MM.1S (cell line): ENCODE results near the gene PPP1R3G.
A peak's percentile ranks its signal among the peaks of the same experiment; 100 is the strongest.

Source experiments
- DNase-seq: peaks from one replicate; pipeline ENCODE4 v3.0.0-alpha.2; 2015
- H2AFZ ChIP-seq: fragments of 300-600 bp; sonication (generic); 2 replicates; pipeline ENCODE4 v1.6.0; 2016; ENCODE audit warnings: antibody characterized with exemption, low read length
- H3F3A ChIP-seq: fragments of 300-600 bp; sonication (generic); 2 replicates; pipeline ENCODE4 v1.6.1; 2016; ENCODE audit warnings: mild to moderate bottlenecking, antibody characterized with exemption, low read length, moderate library complexity, mixed read lengths; ENCODE audit not compliant: insufficient read depth
- H3K27ac ChIP-seq: fragments of 300-600 bp; sonication (generic); 2 replicates; pipeline ENCODE4 v1.5.1; 2016; ENCODE audit warnings: mild to moderate bottlenecking, low read length
- H3K27me3 ChIP-seq: fragments of 300-600 bp; sonication (generic); replicated peaks from 2 replicates; pipeline ENCODE4 v1.6.0; 2016; ENCODE audit warnings: low read length; ENCODE audit not compliant: insufficient read depth
- H3K36me3 ChIP-seq: fragments of 300-600 bp; sonication (generic); replicated peaks from 2 replicates; pipeline ENCODE4 v1.6.1; 2016; ENCODE audit warnings: mild to moderate bottlenecking, low read length, mixed read lengths; ENCODE audit not compliant: insufficient read depth
- H3K4me1 ChIP-seq: fragments of 300-600 bp; sonication (generic); 2 replicates; pipeline ENCODE4 v1.6.1; 2016; ENCODE audit warnings: low read length, mixed read lengths
- H3K4me2 ChIP-seq: fragments of 300-600 bp; sonication (generic); 2 replicates; pipeline ENCODE4 v1.6.0; 2016; ENCODE audit warnings: low read depth, low read length
- H3K4me3 ChIP-seq: fragments of 300-600 bp; sonication (generic); 2 replicates; pipeline ENCODE4 v1.5.1; 2016; ENCODE audit warnings: low read length, mixed read lengths
- H3K79me2 ChIP-seq: fragments of 300-600 bp; sonication (generic); 2 replicates; pipeline ENCODE4 v1.6.1; 2016; ENCODE audit warnings: mixed run types, low read length, mixed read lengths
- H3K9ac ChIP-seq: fragments of 300-600 bp; sonication (generic); 2 replicates; pipeline ENCODE4 v1.6.1; 2016; ENCODE audit warnings: low read length, mixed read lengths
- H3K9me2 ChIP-seq: fragments of 300-600 bp; sonication (generic); replicated peaks from 2 replicates; pipeline ENCODE4 v1.6.1; 2016; ENCODE audit warnings: mild to moderate bottlenecking, low read length, mixed read lengths; ENCODE audit not compliant: insufficient read depth
- H3K9me3 ChIP-seq: fragments of 300-600 bp; sonication (generic); replicated peaks from 2 replicates; pipeline ENCODE4 v1.6.1; 2016; ENCODE audit warnings: mild to moderate bottlenecking, low read length, mixed read lengths; ENCODE audit not compliant: insufficient read depth
- H4K20me1 ChIP-seq: fragments of 300-600 bp; sonication (generic); 2 replicates; pipeline ENCODE4 v1.6.1; 2016; ENCODE audit warnings: mild to moderate bottlenecking, low read length, moderate library complexity, mixed read lengths; ENCODE audit not compliant: insufficient read depth
- EZH2 ChIP-seq: fragments of 300-600 bp; sonication (generic); optimal IDR thresholded peaks from 2 replicates; pipeline ENCODE3; 2017; ENCODE audit warnings: low read depth, mild to moderate bottlenecking, antibody characterized with exemption, low read length, mixed read lengths
- EZH2phosphoT487 ChIP-seq: fragments of 300-600 bp; sonication (generic); IDR thresholded peaks from 2 replicates; pipeline ENCODE4 v1.6.1; 2018; ENCODE audit warnings: antibody characterized with exemption, low read length
- TF ChIP-seq, protein P1 (sequence below): fragments of 300-600 bp; sonication (generic); IDR thresholded peaks from 2 replicates; pipeline ENCODE4 v1.5.1; 2016; ENCODE audit warnings: antibody characterized with exemption, low read length, mixed read lengths

The PPP1R3G gene

DNA sequence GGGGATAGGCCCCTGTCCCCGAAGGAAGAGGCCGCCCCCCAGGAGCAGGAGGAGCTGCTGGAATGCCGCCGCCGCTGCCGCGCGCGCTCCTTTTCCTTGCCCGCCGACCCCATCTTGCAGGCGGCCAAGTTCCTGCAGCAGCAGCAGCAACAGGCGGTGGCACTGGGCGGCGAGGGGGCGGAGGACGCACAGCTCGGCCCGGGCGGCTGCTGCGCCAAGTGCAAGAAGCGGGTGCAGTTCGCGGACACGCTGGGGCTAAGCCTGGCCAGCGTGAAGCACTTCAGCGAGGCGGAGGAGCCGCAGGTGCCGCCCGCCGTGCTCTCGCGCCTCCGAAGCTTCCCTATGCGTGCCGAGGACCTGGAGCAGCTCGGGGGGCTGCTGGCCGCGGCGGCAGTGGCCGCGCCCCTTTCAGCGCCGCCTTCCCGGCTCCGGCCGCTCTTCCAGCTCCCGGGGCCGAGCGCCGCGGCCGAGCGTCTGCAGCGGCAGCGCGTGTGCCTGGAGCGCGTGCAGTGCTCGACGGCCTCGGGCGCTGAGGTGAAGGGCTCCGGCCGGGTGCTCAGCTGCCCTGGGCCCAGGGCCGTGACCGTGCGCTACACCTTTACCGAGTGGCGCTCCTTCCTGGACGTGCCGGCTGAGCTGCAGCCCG is 630 bp downstream of the PPP1R3G start:
- H4K20me1 ChIP-seq: no peaks in the 10 kb centered on the region
- no peaks in the 10 kb centered on the region for H3F3A ChIP-seq
- peak; percentile 60 for DNase-seq
- H3K79me2 ChIP-seq: no peaks in the 10 kb centered on the region
- H3K4me3 ChIP-seq: peak overlapping the region; percentile 79
- H3K9ac ChIP-seq: peak overlapping the region; percentile 51; the same call in 1 of the 2 replicates
- H2AFZ ChIP-seq: peak overlapping the region; percentile 82
- H3K27me3 ChIP-seq: no peaks in the 10 kb centered on the region
- no peaks in the 10 kb centered on the region for H3K9me2 ChIP-seq
- H3K4me2 ChIP-seq: peak overlapping the region; percentile 94
- H3K27ac ChIP-seq: no peak overlapping the region
- no peaks in the 10 kb centered on the region for H3K36me3 ChIP-seq
- TF ChIP-seq EZH2phosphoT487 (no peak), EZH2 (no peak)
- TF ChIP-seq, protein P1, sequence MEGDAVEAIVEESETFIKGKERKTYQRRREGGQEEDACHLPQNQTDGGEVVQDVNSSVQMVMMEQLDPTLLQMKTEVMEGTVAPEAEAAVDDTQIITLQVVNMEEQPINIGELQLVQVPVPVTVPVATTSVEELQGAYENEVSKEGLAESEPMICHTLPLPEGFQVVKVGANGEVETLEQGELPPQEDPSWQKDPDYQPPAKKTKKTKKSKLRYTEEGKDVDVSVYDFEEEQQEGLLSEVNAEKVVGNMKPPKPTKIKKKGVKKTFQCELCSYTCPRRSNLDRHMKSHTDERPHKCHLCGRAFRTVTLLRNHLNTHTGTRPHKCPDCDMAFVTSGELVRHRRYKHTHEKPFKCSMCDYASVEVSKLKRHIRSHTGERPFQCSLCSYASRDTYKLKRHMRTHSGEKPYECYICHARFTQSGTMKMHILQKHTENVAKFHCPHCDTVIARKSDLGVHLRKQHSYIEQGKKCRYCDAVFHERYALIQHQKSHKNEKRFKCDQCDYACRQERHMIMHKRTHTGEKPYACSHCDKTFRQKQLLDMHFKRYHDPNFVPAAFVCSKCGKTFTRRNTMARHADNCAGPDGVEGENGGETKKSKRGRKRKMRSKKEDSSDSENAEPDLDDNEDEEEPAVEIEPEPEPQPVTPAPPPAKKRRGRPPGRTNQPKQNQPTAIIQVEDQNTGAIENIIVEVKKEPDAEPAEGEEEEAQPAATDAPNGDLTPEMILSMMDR: no peak
- peaks cover 5% of the 10 kb centered on the region; the same call in 1 of the 2 replicates for H3K4me1 ChIP-seq
- H3K9me3 ChIP-seq: no peaks in the 10 kb centered on the region

DNA sequence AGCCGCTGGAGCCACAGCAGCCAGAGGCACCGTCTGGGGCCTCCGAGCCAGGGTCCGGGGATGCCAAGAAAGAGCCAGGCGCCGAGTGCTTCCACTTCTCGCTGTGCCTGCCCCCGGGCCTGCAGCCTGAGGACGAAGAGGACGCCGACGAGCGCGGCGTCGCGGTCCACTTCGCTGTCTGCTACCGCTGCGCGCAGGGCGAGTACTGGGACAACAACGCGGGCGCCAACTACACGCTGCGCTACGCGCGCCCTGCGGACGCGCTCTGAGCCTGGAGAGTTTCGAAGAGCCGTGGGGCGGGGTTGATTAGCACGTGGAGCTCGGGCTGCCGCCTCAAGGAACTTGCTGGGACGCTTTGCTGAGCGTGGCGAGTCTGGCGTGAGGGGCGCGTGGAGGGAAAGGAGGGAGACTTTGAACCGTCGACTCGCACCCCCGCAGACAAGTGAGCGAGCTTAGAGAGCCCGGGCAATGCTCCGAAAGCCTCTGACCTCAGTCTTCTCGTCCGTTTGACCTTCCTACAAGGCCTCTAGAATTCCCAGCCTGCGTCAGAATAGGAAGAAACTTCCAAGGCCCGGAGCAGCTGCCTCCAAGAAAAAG is 1.3 kb downstream of the PPP1R3G start:
- H3K79me2 ChIP-seq: no peaks in the 10 kb centered on the region
- no peaks in the 10 kb centered on the region for H3K27me3 ChIP-seq
- peak overlapping the region; percentile 94 for H3K4me2 ChIP-seq

DNA sequence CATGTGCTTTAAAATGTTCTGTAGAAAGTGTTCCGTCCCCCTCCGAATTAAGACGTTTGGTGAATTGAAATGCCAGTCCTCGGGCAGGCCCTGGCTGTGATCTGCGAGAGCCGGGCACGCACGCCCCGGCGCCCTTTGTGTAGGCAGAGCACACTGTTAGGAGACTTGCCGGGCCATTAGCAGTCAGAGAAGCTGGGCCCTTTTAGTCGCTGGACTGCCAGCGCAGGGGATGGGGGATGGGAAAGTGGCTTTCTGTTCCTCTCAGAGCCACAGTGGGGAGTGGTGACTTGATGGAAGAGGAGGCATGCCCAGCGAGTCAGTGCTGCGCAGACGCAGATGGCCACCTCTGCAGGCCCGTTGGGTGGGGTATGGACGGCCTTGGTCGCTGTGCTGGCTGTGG is 2.2 kb downstream of the PPP1R3G start:
- H3K36me3 ChIP-seq: no peaks in the 10 kb centered on the region
- H3K9me3 ChIP-seq: no peaks in the 10 kb centered on the region
- no peaks in the 10 kb centered on the region for H4K20me1 ChIP-seq
- H3F3A ChIP-seq: no peaks in the 10 kb centered on the region
- H3K9me2 ChIP-seq: no peaks in the 10 kb centered on the region
- H3K9ac ChIP-seq: no peak overlapping the region
- no peak overlapping the region for H3K27ac ChIP-seq
- H2AFZ ChIP-seq: no peak overlapping the region
- H3K79me2 ChIP-seq: no peaks in the 10 kb centered on the region
- no peaks in the 10 kb centered on the region for H3K27me3 ChIP-seq
- H3K4me2 ChIP-seq: no peak overlapping the region
- DNase-seq: no peak
- peaks cover 5% of the 10 kb centered on the region; the same call in 1 of the 2 replicates for H3K4me1 ChIP-seq
- no peak overlapping the region for H3K4me3 ChIP-seq
- TF ChIP-seq, protein P1: no peak
- no peak for TF ChIP-seq EZH2
- TF ChIP-seq EZH2phosphoT487: no peak

More for the DNA sequence above, 1.3 kb downstream of the PPP1R3G start:
- Histone ChIP-seq H3K9me3 (no peaks in the 10 kb centered on the region), H3K4me3 (peak overlapping the region; percentile 79; the same call in 1 of the 2 replicates), H3K9me2 (no peaks in the 10 kb centered on the region), H3K27ac (no peak overlapping the region), H3K36me3 (no peaks in the 10 kb centered on the region), H3K4me1 (peaks cover 5% of the 10 kb centered on the region; the same call in 1 of the 2 replicates), H3K9ac (no peak overlapping the region), H4K20me1 (no peaks in the 10 kb centered on the region), H3F3A (no peaks in the 10 kb centered on the region), H2AFZ (peak overlapping the region; percentile 82; the same call in 1 of the 2 replicates)
- TF ChIP-seq EZH2phosphoT487: no peak
- TF ChIP-seq, protein P1: no peak
- TF ChIP-seq EZH2: no peak
- no peak for DNase-seq
